Measurements from ENCODE around the gene RABEP2. TPM values are rescaled to one million over a fixed set of nuclear protein-coding genes. Genes with fewer than 3 reads are reported as not detected.

Gene RABEP2
- total RNA-seq, 1 donor from 2014 or later = 35.2 TPM

DNA sequence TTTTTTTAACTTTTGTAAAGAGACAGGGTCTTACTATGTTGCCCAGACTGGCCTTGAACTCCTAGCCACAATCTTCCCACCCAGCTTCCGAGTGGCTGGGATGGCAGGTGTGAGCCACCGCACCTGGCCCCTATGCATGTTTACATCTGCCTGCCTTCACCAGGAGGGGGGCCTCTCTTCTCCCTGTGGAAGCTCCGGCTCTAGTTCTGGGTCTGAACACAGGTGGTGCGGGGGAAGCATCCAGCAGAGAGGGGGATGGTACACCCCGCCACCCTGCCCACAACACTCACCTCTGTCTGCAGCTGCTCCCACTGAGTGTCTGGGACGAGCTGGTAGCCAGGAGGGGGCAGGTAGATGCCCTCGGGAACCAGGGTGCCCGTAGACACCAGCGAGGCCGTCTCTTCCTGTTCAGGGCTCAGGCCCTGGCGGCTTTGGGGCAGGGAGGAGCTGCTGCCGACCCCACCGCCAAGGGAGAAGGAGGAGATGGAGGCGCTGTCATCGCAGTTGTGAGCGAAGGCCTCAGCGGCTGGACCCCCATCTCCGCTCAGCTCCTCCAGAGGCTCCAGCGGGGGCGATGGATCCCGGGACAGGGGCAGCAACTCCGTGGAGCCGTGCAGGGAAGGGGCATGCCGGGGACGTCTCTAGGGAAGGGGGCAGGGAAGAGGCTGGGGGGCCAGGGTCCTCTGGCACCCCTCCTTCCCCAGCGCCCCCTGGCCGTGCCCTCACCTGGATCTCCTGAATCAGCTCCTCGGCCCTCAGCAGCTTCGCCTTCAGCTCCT is 10.9 kb downstream of the RABEP2 start:
- TF ChIP-seq, protein P1, sequence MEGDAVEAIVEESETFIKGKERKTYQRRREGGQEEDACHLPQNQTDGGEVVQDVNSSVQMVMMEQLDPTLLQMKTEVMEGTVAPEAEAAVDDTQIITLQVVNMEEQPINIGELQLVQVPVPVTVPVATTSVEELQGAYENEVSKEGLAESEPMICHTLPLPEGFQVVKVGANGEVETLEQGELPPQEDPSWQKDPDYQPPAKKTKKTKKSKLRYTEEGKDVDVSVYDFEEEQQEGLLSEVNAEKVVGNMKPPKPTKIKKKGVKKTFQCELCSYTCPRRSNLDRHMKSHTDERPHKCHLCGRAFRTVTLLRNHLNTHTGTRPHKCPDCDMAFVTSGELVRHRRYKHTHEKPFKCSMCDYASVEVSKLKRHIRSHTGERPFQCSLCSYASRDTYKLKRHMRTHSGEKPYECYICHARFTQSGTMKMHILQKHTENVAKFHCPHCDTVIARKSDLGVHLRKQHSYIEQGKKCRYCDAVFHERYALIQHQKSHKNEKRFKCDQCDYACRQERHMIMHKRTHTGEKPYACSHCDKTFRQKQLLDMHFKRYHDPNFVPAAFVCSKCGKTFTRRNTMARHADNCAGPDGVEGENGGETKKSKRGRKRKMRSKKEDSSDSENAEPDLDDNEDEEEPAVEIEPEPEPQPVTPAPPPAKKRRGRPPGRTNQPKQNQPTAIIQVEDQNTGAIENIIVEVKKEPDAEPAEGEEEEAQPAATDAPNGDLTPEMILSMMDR (conservative IDR thresholded peaks at IDR 0.05; ENCODE audit: low read depth, low read length) = no peak
- no peak overlapping the region for H3K4me3 ChIP-seq (ENCODE audit: low read depth, low read length)
- no peak for DNase-seq (ENCODE audit: low read depth)

DNA sequence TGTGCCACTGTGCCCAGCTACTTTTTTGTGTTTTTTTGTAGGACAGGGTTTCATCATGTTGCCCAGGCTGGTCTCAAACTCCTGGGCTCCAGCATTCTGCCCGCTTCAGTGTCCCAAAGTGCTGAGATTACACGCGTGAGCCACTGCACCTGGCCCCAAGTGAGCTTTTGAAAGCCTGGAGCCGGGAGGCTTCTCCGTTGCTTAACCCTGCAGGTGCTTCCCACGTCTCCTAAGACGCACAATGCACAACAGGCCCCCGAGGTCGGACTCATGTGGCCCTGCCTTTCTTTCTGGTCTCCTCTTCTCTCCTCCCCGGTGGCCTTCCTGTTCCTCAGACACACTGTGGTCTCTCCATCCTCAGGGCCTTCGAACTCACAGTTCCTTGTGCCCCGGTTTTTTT is 12.5 kb downstream of the RABEP2 start:
- DNase-seq (ENCODE audit: low read depth) = no peak
- TF ChIP-seq, protein P1 (conservative IDR thresholded peaks at IDR 0.05; ENCODE audit: low read depth, low read length) = no peak
- no peak overlapping the region for H3K4me3 ChIP-seq (ENCODE audit: low read depth, low read length)

DNA sequence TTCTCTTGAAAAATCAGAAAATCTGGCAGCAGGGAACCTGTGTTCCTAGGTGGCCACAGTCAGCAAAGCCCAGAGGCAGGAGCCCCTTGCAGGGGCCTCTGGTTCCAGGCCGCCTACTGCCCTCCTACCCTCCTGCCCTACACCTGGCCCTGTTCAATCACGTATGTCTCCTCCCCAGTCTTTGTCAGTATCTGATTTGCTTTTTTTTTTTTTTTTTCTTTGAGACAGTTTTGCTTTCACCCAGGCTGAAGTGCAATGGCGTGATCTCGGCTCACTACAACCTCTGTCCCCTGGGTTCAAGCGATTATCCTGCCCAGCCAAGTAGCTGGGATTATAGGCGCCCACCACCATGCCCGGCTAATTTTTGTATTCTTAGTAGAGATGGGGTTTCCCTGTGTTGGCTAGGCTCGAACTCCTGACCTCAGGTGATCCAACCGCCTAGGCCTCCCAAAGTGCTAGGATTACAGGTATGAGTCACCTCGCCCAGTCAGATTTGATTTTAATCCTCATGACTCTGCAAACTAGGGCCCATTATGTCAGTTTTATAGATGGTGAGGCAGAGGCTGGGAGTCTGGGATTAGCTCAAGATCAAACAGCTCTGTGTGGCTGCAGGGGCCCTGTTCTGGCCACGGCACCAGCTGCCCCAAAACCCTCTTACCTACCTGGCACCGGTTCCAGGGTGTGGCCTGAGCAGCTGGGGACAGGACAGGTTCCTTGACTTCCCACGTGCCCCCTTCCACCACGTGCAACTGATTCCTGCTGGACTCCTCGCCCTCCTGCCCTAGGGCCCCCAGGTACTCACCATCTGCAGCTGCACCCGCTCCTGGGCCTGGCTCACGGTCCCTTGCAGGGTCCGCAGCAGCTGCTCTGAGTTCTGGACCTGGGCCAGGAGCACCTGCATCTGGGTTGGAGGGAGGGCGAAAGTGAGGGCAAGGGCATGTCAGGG is 14.7 kb downstream of the RABEP2 start:
- H3K4me3 ChIP-seq (ENCODE audit: low read depth, low read length) = no peak overlapping the region
- TF ChIP-seq, protein P1 (conservative IDR thresholded peaks at IDR 0.05; ENCODE audit: low read depth, low read length) = no peak
- no peak for DNase-seq (ENCODE audit: low read depth)

DNA sequence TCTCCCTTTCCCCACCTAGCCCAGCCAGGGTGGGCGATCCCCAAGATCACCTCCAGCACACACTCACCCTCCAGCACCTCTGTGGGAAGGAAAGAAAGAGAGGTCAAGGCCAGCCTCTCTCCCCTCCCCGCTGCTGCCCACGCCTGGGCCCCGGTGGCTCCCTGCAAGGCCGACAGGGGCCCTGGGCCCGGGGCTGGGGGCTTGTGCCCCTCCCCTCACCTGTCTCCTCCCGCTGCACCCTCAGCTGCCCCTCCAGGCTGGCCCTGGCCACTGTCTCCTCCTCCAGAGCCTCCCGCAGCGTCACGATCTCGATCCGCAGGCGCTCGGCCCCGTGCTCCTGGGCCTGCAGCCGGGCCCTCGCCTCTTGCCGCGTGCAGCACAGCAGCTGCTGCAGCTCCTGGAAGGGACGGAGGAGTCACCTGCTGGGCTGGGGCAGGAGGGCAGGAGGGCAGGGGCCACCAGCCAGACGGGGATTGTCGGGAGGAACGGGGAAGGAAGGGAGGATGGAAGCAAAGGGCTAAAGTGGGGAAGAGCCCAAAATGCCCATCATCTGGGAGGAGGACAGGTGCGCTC is 19.2 kb downstream of the RABEP2 start:
- no peak for DNase-seq (ENCODE audit: low read depth)
- no peak overlapping the region for H3K4me3 ChIP-seq (ENCODE audit: low read depth, low read length)
- TF ChIP-seq, protein P1 (conservative IDR thresholded peaks at IDR 0.05; ENCODE audit: low read depth, low read length) = no peak

DNA sequence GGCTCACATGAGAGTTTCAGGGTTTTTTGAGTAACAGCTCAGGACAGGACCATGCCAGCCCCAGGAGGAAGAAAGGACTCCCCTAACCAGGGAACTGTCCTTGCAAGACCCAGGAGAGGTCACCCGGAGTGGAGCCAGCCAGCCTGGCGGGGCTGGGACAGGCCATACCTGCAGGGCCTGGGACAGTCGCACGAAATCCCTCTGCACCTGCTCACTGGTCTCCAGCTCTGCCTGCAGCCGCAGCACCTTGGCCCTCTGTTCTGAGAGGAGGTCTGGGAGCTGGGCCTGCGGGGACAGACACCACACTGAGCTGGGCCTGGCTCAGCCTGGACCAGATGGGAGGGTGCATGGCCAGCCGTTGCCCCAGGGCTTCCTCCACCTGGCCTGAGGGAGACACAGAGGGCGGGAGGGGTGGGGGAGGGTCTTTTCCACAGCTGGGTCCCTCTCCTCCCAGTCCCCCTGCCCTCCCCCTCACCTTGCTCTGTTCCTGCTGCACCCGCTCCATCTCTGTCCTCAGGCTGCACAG is 19.7 kb downstream of the RABEP2 start:
- no peak for DNase-seq (ENCODE audit: low read depth)
- TF ChIP-seq, protein P1 (conservative IDR thresholded peaks at IDR 0.05; ENCODE audit: low read depth, low read length) = no peak
- H3K4me3 ChIP-seq (ENCODE audit: low read depth, low read length) = no peak overlapping the region

DNA sequence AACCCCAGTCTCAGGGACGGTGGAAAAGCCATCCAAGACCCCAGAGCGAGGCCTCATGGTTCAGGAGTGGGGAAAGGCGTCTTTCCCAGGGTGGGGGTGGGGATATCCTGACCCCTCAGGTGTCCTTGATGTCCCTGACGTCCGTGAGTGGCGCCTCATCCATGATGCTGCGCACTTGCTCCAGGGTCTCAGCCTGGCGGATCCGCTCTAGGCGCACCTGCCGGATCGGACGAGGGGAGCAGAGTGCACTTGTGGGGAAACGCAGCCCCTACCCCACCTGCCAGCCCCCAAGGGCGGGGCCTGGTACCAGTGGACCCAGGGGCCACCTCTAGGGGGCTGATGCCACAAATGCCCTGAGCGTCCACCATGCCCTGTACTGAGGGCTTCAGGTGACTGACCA is 20.2 kb downstream of the RABEP2 start:
- TF ChIP-seq, protein P1 (conservative IDR thresholded peaks at IDR 0.05; ENCODE audit: low read depth, low read length) = no peak
- no peak for DNase-seq (ENCODE audit: low read depth)
- no peak overlapping the region for H3K4me3 ChIP-seq (ENCODE audit: low read depth, low read length)
